HCT116 (cell line): ENCODE data around the gene RHOBTB1. TPM values are rescaled to one million over a fixed set of nuclear protein-coding genes. Genes with fewer than 3 reads are reported as not detected.

ENCODE experiments used
- ATAC-seq: fragments of 200-7000 bp; cut with Tn5 transposase; 2 replicates; pipeline ENCODE4 v1.9.1; 2020; ENCODE audit warnings: mild to moderate bottlenecking, moderate library complexity
- BruUV-seq: library from RNA; stranded (reverse); fragments of 400-500 nt; replicated peaks from 2 replicates; lab custom pipeline; 2021; lab: Mats Ljungman, UMichigan
- CTCF ChIA-PET: fragments of 300-600 bp; sonication (Branson Sonifier 250); formaldehyde crosslinking; loops from one replicate; lab custom pipeline; 2021; ENCODE audit warnings: antibody characterized with exemption; lab: Charles Lee
- POLR2A ChIA-PET: fragments of 300-600, 350-600 bp; sonication (Branson Sonifier 250); formaldehyde crosslinking; loops from one replicate; lab custom pipeline; 2021; ENCODE audit warnings: antibody characterized with exemption; lab: Charles Lee
- RAD21 ChIA-PET, 2 experiments: fragments of 300-600 bp; sonication (Branson Sonifier 250); formaldehyde crosslinking; loops; one replicate each; lab custom pipeline; 2023; ENCODE audit warnings: low total read pairs in 2 of 2; ENCODE audit not compliant: uncharacterized antibody in 2 of 2, unreplicated experiment in 2 of 2, low non-redundant PET in 1 of 2; lab: Charles Lee
- DNase-seq: peaks from one replicate; pipeline ENCODE4 v3.0.0-alpha.2; 2010; ENCODE audit warnings: low read depth, low spot score
- H2AFZ ChIP-seq: fragments of 200-600 bp; shearing (Covaris generic), sonication (generic); 2 replicates; pipeline ENCODE4 v1.6.1; 2017; ENCODE audit warnings: low read depth, mixed run types, mixed read lengths, antibody characterized with exemption, low read length; ENCODE audit not compliant: poor library complexity, severe bottlenecking
- H3K27ac ChIP-seq: 2 replicates; pipeline ENCODE4 v1.5.1; 2012; ENCODE audit warnings: low read depth, low read length
- H3K27me3 ChIP-seq: fragments of 200-600 bp; sonication (generic); 2 replicates; pipeline ENCODE4 v1.6.1; 2016; ENCODE audit warnings: mixed run types, low read length, mixed read lengths; ENCODE audit not compliant: insufficient read depth
- H3K36me3 ChIP-seq, 2 experiments: fragments of 200-500 bp in 1 of 2; fragments of 200-600 bp in 1 of 2; sonication (Bioruptor generic) in 1 of 2; sonication (generic) in 1 of 2; 2 replicates each; pipeline versions ENCODE4 v1.5.1 to v1.6.1; 2014 to 2016; ENCODE audit warnings: low read length in 2 of 2, inconsistent platforms in 1 of 2, mixed read lengths in 1 of 2, mixed run types in 1 of 2; ENCODE audit not compliant: insufficient read depth in 2 of 2, control insufficient read depth in 1 of 2
- H3K4me1 ChIP-seq, 2 experiments: fragments of 200-600 bp in 1 of 2; sonication (generic) in 1 of 2; 2 replicates each; pipeline versions ENCODE4 v1.5.1 to v1.6.1; 2012 to 2017; ENCODE audit warnings: low read length in 2 of 2, inconsistent platforms in 1 of 2, mild to moderate bottlenecking in 1 of 2, mixed read lengths in 1 of 2, mixed run types in 1 of 2, moderate library complexity in 1 of 2; ENCODE audit not compliant: insufficient read depth in 2 of 2, control insufficient read depth in 1 of 2
- H3K4me2 ChIP-seq: fragments of 200-600 bp; sonication (generic); 2 replicates; pipeline ENCODE4 v1.6.1; 2017; ENCODE audit warnings: mixed run types, low read length, mixed read lengths
- H3K4me3 ChIP-seq, 2 experiments: fragments of 200-600 bp in 1 of 2; sonication (generic) in 1 of 2; replicated peaks in 1 of 2; 2 replicates each; pipeline ENCODE4 v1.5.1; 2011 to 2016; ENCODE audit warnings: low read length in 2 of 2, control low read depth in 1 of 2, low read depth in 1 of 2, mild to moderate bottlenecking in 1 of 2, mixed read lengths in 1 of 2, mixed run types in 1 of 2
- H3K79me2 ChIP-seq: fragments of 200-600 bp; sonication (generic); 2 replicates; pipeline ENCODE4 v1.6.1; 2017; ENCODE audit warnings: mild to moderate bottlenecking, mixed run types, low read length, moderate library complexity, mixed read lengths; ENCODE audit not compliant: insufficient read depth
- H3K9ac ChIP-seq: fragments of 200-600 bp; sonication (generic); 2 replicates; pipeline ENCODE4 v1.6.1; 2016; ENCODE audit warnings: low read length, mixed read lengths
- H3K9me2 ChIP-seq: fragments of 200-600 bp; sonication (generic), shearing (Covaris generic); 2 replicates; pipeline ENCODE4 v1.6.1; 2017; ENCODE audit warnings: mixed run types, mild to moderate bottlenecking, moderate library complexity; ENCODE audit not compliant: insufficient read depth
- H3K9me3 ChIP-seq, 2 experiments: fragments of 200-500 bp in 1 of 2; fragments of 200-600 bp in 1 of 2; sonication (Bioruptor generic) in 1 of 2; sonication (generic) in 1 of 2; 2 replicates each; pipeline ENCODE4 v1.6.1; 2014 to 2017; ENCODE audit warnings: low read length in 2 of 2, mixed read lengths in 2 of 2, inconsistent platforms in 1 of 2, low read depth in 1 of 2, mild to moderate bottlenecking in 1 of 2, mixed run types in 1 of 2, moderate library complexity in 1 of 2; ENCODE audit not compliant: control insufficient read depth in 1 of 2, insufficient read depth in 1 of 2
- H4K20me1 ChIP-seq: fragments of 200-600 bp; sonication (generic), shearing (Covaris generic); 2 replicates; pipeline ENCODE4 v1.6.1; 2017; ENCODE audit warnings: mixed run types, mild to moderate bottlenecking, moderate library complexity; ENCODE audit not compliant: insufficient read depth
- CBX3 ChIP-seq: IDR thresholded peaks from 2 replicates; pipeline ENCODE4 v1.6.1; 2012; ENCODE audit warnings: low read depth
- CEBPB ChIP-seq: IDR thresholded peaks from 2 replicates; pipeline ENCODE4 v1.6.1; 2012; ENCODE audit warnings: low read depth
- CTCF ChIP-seq, 3 experiments: fragments of 200-600 bp in 1 of 3; sonication (generic) in 1 of 3; IDR thresholded peaks in 2 of 3; conservative IDR thresholded peaks in 1 of 3; 2 replicates each; pipeline ENCODE4 v1.5.1; 2012 to 2017; ENCODE audit warnings: low read depth in 2 of 3, low read length in 2 of 3, antibody characterized with exemption in 1 of 3, borderline replicate concordance in 1 of 3, control low read depth in 1 of 3, mild to moderate bottlenecking in 1 of 3, mixed read lengths in 1 of 3, mixed run types in 1 of 3, moderate library complexity in 1 of 3; ENCODE audit not compliant: insufficient read depth in 1 of 3
- EGR1 ChIP-seq: IDR thresholded peaks from 2 replicates; pipeline ENCODE4 v1.6.1; 2012; ENCODE audit warnings: low read depth
- ELF1 ChIP-seq: IDR thresholded peaks from 2 replicates; pipeline ENCODE4 v1.6.1; 2012; ENCODE audit warnings: low read depth, borderline replicate concordance
- EZH2 ChIP-seq: fragments of 200-600 bp; sonication (generic); IDR thresholded peaks from 2 replicates; pipeline ENCODE4 v1.6.1; 2017; ENCODE audit warnings: antibody characterized with exemption, mixed run types
- EZH2phosphoT487 ChIP-seq: fragments of 200-600 bp; IDR thresholded peaks from 2 replicates; pipeline ENCODE4 v1.6.1; 2018; ENCODE audit warnings: antibody characterized with exemption, borderline replicate concordance
- JUND ChIP-seq: IDR thresholded peaks from 2 replicates; pipeline ENCODE4 v1.6.1; 2012
- TCF7L2 ChIP-seq: IDR thresholded peaks from 2 replicates; pipeline ENCODE4 v1.7.0; 2011; ENCODE audit warnings: borderline replicate concordance, inconsistent platforms; ENCODE audit not compliant: insufficient read depth, insufficient read length; ENCODE audit errors: extremely low read depth
- YY1 ChIP-seq: IDR thresholded peaks from 2 replicates; pipeline ENCODE4 v1.6.1; 2011; ENCODE audit warnings: low read length, low read depth, moderate library complexity, mild to moderate bottlenecking; ENCODE audit not compliant: insufficient replicate concordance; ENCODE audit errors: extremely low read depth
- intact Hi-C: fragments of 100-400 bp; cut with micrococcal nuclease; formaldehyde crosslinking; loops from 2 replicates; pipeline ENCODE4 v1.10.0; 2022
- total RNA-seq: library from RNA; stranded (reverse); gene quantifications from one replicate; pipeline ENCODE4 v1.2.1, GENCODE V29; 2021; ENCODE audit not compliant: unreplicated experiment
- TF ChIP-seq, protein P1 (sequence below): IDR thresholded peaks from 2 replicates; pipeline ENCODE4 v1.6.1; 2012; ENCODE audit warnings: low read depth

The RHOBTB1 gene
- total RNA-seq, 1 experiment from 2014 or later, result 1.6 TPM

DNA sequence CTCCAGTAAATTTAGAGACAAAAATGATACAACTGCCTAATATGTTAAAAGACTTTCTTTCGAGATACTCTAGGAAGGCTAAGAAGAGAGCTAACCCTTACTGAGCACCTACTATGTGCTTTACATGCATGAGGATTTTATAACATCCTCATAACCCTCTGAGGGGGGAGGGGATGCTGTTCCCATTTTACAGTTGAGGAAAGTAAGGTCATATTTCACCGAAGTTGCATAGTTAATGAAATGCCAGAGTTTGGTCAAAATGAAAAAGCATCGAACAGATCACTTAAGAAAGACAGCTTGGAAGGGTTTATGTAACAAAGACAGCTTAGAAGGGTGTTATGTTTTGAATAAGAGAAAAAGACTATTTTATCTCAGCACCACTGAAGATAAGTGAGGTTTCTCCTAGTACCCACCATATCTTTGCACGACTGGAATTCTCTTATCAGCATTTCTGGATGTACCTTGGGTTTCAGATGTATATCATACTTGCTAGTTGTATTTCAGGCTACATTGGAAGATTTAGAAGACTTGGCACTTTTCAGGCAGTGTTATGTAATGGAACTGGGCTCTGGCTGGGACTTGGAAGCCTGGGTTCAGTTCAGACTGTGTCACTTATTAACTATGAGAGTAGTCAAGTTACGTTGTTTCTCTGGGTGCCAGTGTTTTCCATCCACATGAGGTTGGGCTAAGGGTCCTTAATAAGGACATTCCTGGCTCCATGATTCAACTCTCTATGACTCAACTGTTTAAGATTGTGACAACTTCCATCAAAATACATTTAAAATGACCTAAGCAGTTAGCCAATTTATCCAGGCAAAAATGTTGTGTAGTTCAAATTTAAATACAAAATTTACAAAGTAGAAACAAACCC is 6.0 kb downstream of the RHOBTB1 start:
- no peak overlapping the region for H3K27ac ChIP-seq
- H3K9me2 ChIP-seq, result no peaks in the 10 kb centered on the region
- peaks cover under 1 to 6% of the 10 kb centered on the region in 2 experiments; a peak in 2 of 4 replicates for H3K4me1 ChIP-seq
- BruUV-seq, result no TSS peak
- no peaks in the 10 kb centered on the region for H3K27me3 ChIP-seq
- TF ChIP-seq CEBPB (no peak), EGR1 (no peak), CTCF (IDR thresholded peaks at IDR 0.05 in 2 of 3, conservative IDR thresholded peaks at IDR 0.05 in 1 of 3; ENCODE audit: borderline replicate concordance in 1 of 3, insufficient read depth in 1 of 3, low read depth in 2 of 3, low read length in 2 of 3) (no peak), ELF1 (no peak), YY1 (no peak)
- H3K9ac ChIP-seq, result no peak overlapping the region
- no peaks in the 10 kb centered on the region for H3K36me3 ChIP-seq
- ATAC-seq (no peak), DNase-seq (no peak)
- H3K79me2 ChIP-seq, result no peaks in the 10 kb centered on the region
- ChIA-PET CTCF (no interaction called here), POLR2A (no interaction called here), RAD21 (no interaction called here)
- intact Hi-C loops, result no loop called here
- H3K4me3 ChIP-seq, result no peak overlapping the region
- H2AFZ ChIP-seq, result no peak overlapping the region
- H3K4me2 ChIP-seq, result no peak overlapping the region
- H4K20me1 ChIP-seq, result no peaks in the 10 kb centered on the region
- no peaks in the 10 kb centered on the region for H3K9me3 ChIP-seq

GRCh38 chr10:60937022-60937421 is 7.0 kb downstream of the RHOBTB1 start:
- no peak overlapping the region for H3K9ac ChIP-seq
- H3K9me3 ChIP-seq, result no peaks in the 10 kb centered on the region
- no TSS peak for BruUV-seq
- H2AFZ ChIP-seq, result no peak overlapping the region
- no peak overlapping the region for H3K4me3 ChIP-seq
- H3K4me2 ChIP-seq, result no peak overlapping the region
- no peaks in the 10 kb centered on the region for H3K36me3 ChIP-seq
- ATAC-seq (no peak), DNase-seq (no peak)
- RAD21 ChIA-PET, result no interaction called here
- no peaks in the 10 kb centered on the region for H3K27me3 ChIP-seq
- POLR2A ChIA-PET, result no interaction called here
- CTCF ChIA-PET, result no interaction called here
- H3K27ac ChIP-seq, result no peak overlapping the region
- intact Hi-C loops, result no loop called here
- H4K20me1 ChIP-seq, result no peaks in the 10 kb centered on the region
- no peaks in the 10 kb centered on the region; a peak in 1 of 4 replicates for H3K4me1 ChIP-seq
- no peaks in the 10 kb centered on the region for H3K79me2 ChIP-seq
- no peaks in the 10 kb centered on the region for H3K9me2 ChIP-seq
- TF ChIP-seq, protein P1, sequence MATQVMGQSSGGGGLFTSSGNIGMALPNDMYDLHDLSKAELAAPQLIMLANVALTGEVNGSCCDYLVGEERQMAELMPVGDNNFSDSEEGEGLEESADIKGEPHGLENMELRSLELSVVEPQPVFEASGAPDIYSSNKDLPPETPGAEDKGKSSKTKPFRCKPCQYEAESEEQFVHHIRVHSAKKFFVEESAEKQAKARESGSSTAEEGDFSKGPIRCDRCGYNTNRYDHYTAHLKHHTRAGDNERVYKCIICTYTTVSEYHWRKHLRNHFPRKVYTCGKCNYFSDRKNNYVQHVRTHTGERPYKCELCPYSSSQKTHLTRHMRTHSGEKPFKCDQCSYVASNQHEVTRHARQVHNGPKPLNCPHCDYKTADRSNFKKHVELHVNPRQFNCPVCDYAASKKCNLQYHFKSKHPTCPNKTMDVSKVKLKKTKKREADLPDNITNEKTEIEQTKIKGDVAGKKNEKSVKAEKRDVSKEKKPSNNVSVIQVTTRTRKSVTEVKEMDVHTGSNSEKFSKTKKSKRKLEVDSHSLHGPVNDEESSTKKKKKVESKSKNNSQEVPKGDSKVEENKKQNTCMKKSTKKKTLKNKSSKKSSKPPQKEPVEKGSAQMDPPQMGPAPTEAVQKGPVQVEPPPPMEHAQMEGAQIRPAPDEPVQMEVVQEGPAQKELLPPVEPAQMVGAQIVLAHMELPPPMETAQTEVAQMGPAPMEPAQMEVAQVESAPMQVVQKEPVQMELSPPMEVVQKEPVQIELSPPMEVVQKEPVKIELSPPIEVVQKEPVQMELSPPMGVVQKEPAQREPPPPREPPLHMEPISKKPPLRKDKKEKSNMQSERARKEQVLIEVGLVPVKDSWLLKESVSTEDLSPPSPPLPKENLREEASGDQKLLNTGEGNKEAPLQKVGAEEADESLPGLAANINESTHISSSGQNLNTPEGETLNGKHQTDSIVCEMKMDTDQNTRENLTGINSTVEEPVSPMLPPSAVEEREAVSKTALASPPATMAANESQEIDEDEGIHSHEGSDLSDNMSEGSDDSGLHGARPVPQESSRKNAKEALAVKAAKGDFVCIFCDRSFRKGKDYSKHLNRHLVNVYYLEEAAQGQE, result no peak
- TF ChIP-seq EZH2phosphoT487 (no peak), JUND (no peak), YY1 (no peak), ELF1 (no peak), CEBPB (no peak), EZH2 (no peak), TCF7L2 (no peak), CBX3 (no peak)
